Stimulated activated CD8-positive, alpha-beta memory T cell treated with anti-CD3 and anti-CD28 coated beads, Interleukin-15, amount 100 ng/mL, for 48 hours (primary cell): ENCODE results near the gene AP1S2.
"Not testable (repeated sequence)": the region's sequence is repeated elsewhere in the genome, so short reads cannot be mapped to it uniquely, and the experiment has no call there.

Experiments used
- DNase-seq, 2 donors: peaks; one replicate each; pipeline ENCODE4 v3.0.0-alpha.2; 2020; ENCODE audit warnings: low read depth in 2 of 2

AP1S2 gene

GRCh38 chrX:15854712-15855567 is at the start of gene AP1S2:
Gene AP1S2 (minus strand): TSS chrX:15854813. CDS start chrX:15852524, 2,289 bp downstream.
- peak; percentile 86 to 96 for DNase-seq

- no peak for DNase-seq
Measured at GRCh38 chrX:15903186-15903681, 48.6 kb upstream of the AP1S2 start.

- no peak for DNase-seq
Measured at GRCh38 chrX:15895334-15895733, 40.7 kb upstream of the AP1S2 start.

GRCh38 chrX:15894724-15895123 is 40.1 kb upstream of the AP1S2 start:
- DNase-seq, result no peak

- no peak for DNase-seq
Measured at GRCh38 chrX:15890463-15890862, 35.9 kb upstream of the AP1S2 start.

- DNase-seq, result no peak
Measured at GRCh38 chrX:15888062-15888461, 33.4 kb upstream of the AP1S2 start.

GRCh38 chrX:15883540-15883863 is 28.9 kb upstream of the AP1S2 start:
- no peak for DNase-seq

- DNase-seq, result peak in 1 of 2 donors; percentile 10
Measured at GRCh38 chrX:15882704-15883539, 28.3 kb upstream of the AP1S2 start.

- no peak for DNase-seq
Measured at GRCh38 chrX:15881381-15881897, 26.8 kb upstream of the AP1S2 start.

- DNase-seq, result not testable (repeated sequence)
Measured at GRCh38 chrX:15877914-15878313, 23.3 kb upstream of the AP1S2 start.

GRCh38 chrX:15877380-15877779 is 22.8 kb upstream of the AP1S2 start:
- DNase-seq, result no peak

- no peak for DNase-seq
Measured at GRCh38 chrX:15874672-15875071, 20.1 kb upstream of the AP1S2 start.

- no peak for DNase-seq
Measured at GRCh38 chrX:15873566-15873965, 19.0 kb upstream of the AP1S2 start.

GRCh38 chrX:15870310-15870709 is 15.7 kb upstream of the AP1S2 start:
- DNase-seq, result no peak

- DNase-seq, result no peak
Measured at GRCh38 chrX:15869695-15870094, 15.1 kb upstream of the AP1S2 start.

GRCh38 chrX:15866147-15866546 is 11.5 kb upstream of the AP1S2 start:
- no peak for DNase-seq

- no peak for DNase-seq
Measured at GRCh38 chrX:15864629-15865028, 10.0 kb upstream of the AP1S2 start.

- DNase-seq, result no peak
Measured at GRCh38 chrX:15864023-15864422, 9.4 kb upstream of the AP1S2 start.

GRCh38 chrX:15860921-15861320 is 6.3 kb upstream of the AP1S2 start:
- no peak for DNase-seq

- no peak for DNase-seq
Measured at GRCh38 chrX:15858051-15858450, 3.4 kb upstream of the AP1S2 start.

- DNase-seq, result no peak
Measured at GRCh38 chrX:15856636-15857035, 2.0 kb upstream of the AP1S2 start.

- no peak for DNase-seq
Measured at GRCh38 chrX:15856222-15856587, 1.6 kb upstream of the AP1S2 start.
